ENCODE measurements around the gene ARFGEF3. TPM values are rescaled to one million over a fixed set of nuclear protein-coding genes. Genes with fewer than 3 reads are reported as not detected.

ARFGEF3 gene
- total RNA-seq, 1 donor from 2014 or later, result 2.6 TPM

DNA sequence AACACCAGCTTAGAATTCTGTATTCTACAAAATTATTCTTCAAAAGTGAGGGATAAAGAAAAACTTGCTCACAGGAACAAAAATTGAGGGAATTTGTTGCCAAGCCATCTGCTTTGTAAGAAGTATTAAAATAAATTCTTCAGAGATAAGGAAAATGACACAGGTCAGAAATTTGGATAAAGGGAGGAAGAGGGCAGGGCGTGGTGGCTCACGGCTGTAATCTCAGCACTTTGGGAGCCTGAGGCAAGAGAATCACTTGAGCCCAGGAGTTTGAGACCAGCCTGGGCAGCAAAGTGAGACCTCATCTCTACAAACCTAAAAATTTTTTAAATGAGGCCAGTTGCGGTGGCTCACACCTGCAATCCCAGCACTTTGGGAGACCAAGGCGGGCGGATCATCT is 227.8 kb downstream of the ARFGEF3 start:
- no peak for DNase-seq (ENCODE audit: low spot score)

Other genes starting within 250 kb of the ARFGEF3 start
- gene PERP, start 54.5 kb upstream of the ARFGEF3 start, total RNA-seq, result 21.8 TPM
- gene PBOV1, start 56.6 kb downstream of the ARFGEF3 start, total RNA-seq, result not detected
- gene SMIM28, start 216.0 kb downstream of the ARFGEF3 start, total RNA-seq, result not detected
- 378 TPM for gene HEBP2, start 242.3 kb downstream of the ARFGEF3 start, total RNA-seq